RWPE2 (cell line): ENCODE results near the gene AK8.

Source experiments
- ATAC-seq: fragments of 200-7000 bp; cut with Tn5 transposase; 3 replicates; pipeline ENCODE4 v1.9.1; 2021; ENCODE audit warnings: low read depth
- DNase-seq: peaks from one replicate; pipeline ENCODE4 v3.0.0-alpha.2; 2020; ENCODE audit warnings: low spot score
- H3K27ac ChIP-seq: fragments of 450-650 bp; 2 replicates; pipeline ENCODE4 v1.5.1; 2017; ENCODE audit warnings: mild to moderate bottlenecking; ENCODE audit not compliant: poor library complexity, severe bottlenecking
- H3K27me3 ChIP-seq: fragments of 250-450 bp; sonication (Bioruptor Pico); 2 replicates; pipeline ENCODE4 v1.5.1; 2021; ENCODE audit warnings: mild to moderate bottlenecking, moderate library complexity; ENCODE audit not compliant: insufficient read depth, poor library complexity, severe bottlenecking
- H3K36me3 ChIP-seq: fragments of 250-450 bp; sonication (Bioruptor Pico); 2 replicates; pipeline ENCODE4 v1.5.1; 2020; ENCODE audit warnings: low read depth, mild to moderate bottlenecking, moderate library complexity
- H3K4me1 ChIP-seq: fragments of 250-450 bp; sonication (Bioruptor Pico); 2 replicates; pipeline ENCODE4 v1.5.1; 2021; ENCODE audit warnings: mild to moderate bottlenecking, moderate library complexity; ENCODE audit not compliant: insufficient read depth, poor library complexity, severe bottlenecking
- H3K4me3 ChIP-seq: fragments of 250-450 bp; sonication (Bioruptor Pico); 2 replicates; pipeline ENCODE4 v1.5.1; 2021; ENCODE audit warnings: mild to moderate bottlenecking, moderate library complexity; ENCODE audit not compliant: severe bottlenecking
- H3K9me3 ChIP-seq: fragments of 250-450 bp; sonication (Bioruptor Pico); 2 replicates; pipeline ENCODE4 v1.5.1; 2021; ENCODE audit warnings: mild to moderate bottlenecking, moderate library complexity; ENCODE audit not compliant: severe bottlenecking
- CTCF ChIP-seq: fragments of 450-650 bp; IDR thresholded peaks from one replicate; pipeline ENCODE4 v1.5.1; 2017; ENCODE audit warnings: mild to moderate bottlenecking, moderate library complexity; ENCODE audit not compliant: poor library complexity, severe bottlenecking

Gene AK8

DNA sequence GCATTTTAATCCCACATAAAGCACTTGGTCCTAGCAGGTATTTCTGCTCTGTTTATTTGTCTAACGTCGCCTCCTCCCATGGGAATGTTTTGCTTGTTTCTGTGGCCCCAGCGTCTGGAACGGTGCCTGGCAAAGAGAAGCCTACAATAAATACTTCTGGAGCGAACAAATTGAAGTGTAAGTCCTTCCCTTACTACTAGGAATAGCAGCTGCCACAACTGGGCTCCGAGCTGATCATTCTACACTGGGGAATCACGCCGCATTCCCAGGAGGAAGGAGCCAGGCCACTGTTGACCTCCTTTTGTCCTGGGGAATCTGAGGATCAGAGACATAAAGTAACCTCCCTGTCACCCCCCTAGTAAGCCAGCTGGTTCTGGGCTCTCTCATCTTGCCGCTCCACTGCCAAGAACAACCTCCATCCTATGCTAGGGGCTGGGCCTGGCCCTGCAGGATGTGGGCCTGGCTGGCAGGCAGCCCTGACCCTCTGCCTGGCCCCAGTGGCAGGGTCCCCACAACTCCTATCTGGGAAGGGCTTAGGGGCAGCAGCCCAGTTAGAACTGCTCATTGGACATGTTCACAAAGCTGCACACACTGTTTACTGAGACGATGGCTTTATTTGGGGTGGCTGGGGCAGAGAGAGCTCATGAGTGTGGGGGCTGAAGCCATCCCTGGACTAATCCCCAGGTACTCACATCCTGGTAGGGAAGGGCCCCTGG is 125.0 kb downstream of the AK8 start:
- ATAC-seq = no peak
- Histone ChIP-seq H3K9me3 (no peaks in the 10 kb centered on the region), H3K27me3 (no peaks in the 10 kb centered on the region), H3K27ac (no peak overlapping the region), H3K36me3 (no peaks in the 10 kb centered on the region), H3K4me3 (no peak overlapping the region), H3K4me1 (no peaks in the 10 kb centered on the region)
- TF ChIP-seq CTCF = no peak
- no peak for DNase-seq

DNA sequence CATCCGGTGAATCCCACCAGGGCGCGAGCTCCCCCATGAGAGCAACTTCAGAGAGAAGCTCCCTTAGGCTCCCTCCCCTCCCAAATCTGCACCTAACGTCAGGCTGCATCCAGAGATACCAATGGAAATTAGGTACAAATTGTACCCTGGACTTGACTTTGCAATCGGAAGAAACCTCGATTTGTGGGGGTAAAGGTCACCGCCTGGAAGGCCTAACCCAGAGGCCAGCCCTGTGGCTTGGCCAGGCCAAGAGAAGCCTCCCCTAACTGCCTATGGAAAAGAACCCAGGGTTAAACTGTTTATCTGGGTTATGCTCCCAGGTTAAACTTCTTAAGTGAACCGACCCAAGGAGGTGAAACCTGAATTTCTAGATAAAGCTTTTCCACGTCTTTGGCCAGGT is 127.4 kb downstream of the AK8 start:
- Histone ChIP-seq H3K27ac (no peak overlapping the region), H3K4me3 (no peak overlapping the region), H3K4me1 (no peaks in the 10 kb centered on the region), H3K27me3 (peaks cover under 1% of the 10 kb centered on the region), H3K9me3 (no peaks in the 10 kb centered on the region), H3K36me3 (no peaks in the 10 kb centered on the region)
- no peak for TF ChIP-seq CTCF
- no peak for DNase-seq
- ATAC-seq = no peak

GRCh38 chr9:132749306-132749705 is 128.8 kb downstream of the AK8 start:
- H3K36me3 ChIP-seq = no peaks in the 10 kb centered on the region
- DNase-seq (peak; percentile 15), ATAC-seq (no peak)
- H3K9me3 ChIP-seq = no peaks in the 10 kb centered on the region
- no peak overlapping the region for H3K4me3 ChIP-seq
- TF ChIP-seq CTCF = no peak
- no peak overlapping the region for H3K27ac ChIP-seq
- H3K27me3 ChIP-seq = peaks cover 14% of the 10 kb centered on the region
- no peaks in the 10 kb centered on the region for H3K4me1 ChIP-seq

- Histone ChIP-seq H3K4me3 (no peak overlapping the region), H3K9me3 (no peaks in the 10 kb centered on the region), H3K36me3 (no peaks in the 10 kb centered on the region), H3K4me1 (no peaks in the 10 kb centered on the region), H3K27me3 (peaks cover 23% of the 10 kb centered on the region), H3K27ac (no peak overlapping the region)
- DNase-seq (no peak), ATAC-seq (no peak)
- no peak for TF ChIP-seq CTCF
These were observed 129.6 kb downstream of the AK8 start for GRCh38 chr9:132748450-132748849.

- DNase-seq (no peak), ATAC-seq (no peak)
- Histone ChIP-seq H3K9me3 (no peaks in the 10 kb centered on the region), H3K27me3 (peaks cover 30% of the 10 kb centered on the region), H3K4me1 (no peaks in the 10 kb centered on the region), H3K36me3 (no peaks in the 10 kb centered on the region), H3K27ac (no peak overlapping the region), H3K4me3 (no peak overlapping the region)
- TF ChIP-seq CTCF = no peak
These were observed 132.1 kb downstream of the AK8 start for GRCh38 chr9:132745756-132746709.
